Measurements from ENCODE around the gene COTL1. TPM values are rescaled to one million over a fixed set of nuclear protein-coding genes. Genes with fewer than 3 reads are reported as not detected.

Gene COTL1
- total and polyA plus RNA-seq, 9 of the 15 experiments (the other 6 are each of a cell fraction or from before 2014, with no cell fraction given), result 27.7 to 185 (median 72.5) TPM

DNA sequence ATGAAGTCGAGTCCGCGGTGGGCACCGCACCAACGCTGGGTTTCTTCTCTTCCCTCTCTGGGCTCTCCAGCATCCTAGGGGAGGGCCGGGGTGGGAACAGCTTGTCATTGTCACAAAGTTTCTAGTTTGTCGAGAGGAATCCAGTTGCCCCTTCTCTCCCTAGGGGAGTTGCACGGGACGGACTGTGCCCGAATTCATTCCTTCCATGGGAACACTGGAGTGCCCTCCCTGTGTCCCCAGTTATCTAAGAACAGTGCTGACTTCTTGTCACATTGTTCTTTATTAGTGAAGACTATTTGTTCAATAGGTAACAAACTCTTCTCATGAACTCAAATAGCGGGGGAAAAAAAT lies 31.6 kb upstream of the COTL1 start:
- in situ Hi-C loops (cut with MboI), result no loop called here
- H2AFZ ChIP-seq (ENCODE audit: low read depth, low read length), result no peak overlapping the region
- H3K4me1 ChIP-seq (replicated peaks in 1 of 2; ENCODE audit: control insufficient read depth in 2 of 2, insufficient read depth in 2 of 2, low read length in 2 of 2), result peaks cover 12 to 14% of the 10 kb centered on the region in 2 experiments; a peak in 4 of 5 replicates
- H3K4me3 ChIP-seq, result peak overlapping the region; percentile 68
- peak overlapping the region; percentile 77 to 93 for H3K9ac ChIP-seq (ENCODE audit: insufficient read depth in 1 of 2, low read depth in 2 of 2, low read length in 2 of 2)
- DNase-seq (ENCODE audit: extremely low read depth in 1 of 4, low spot score in 3 of 4) (no peak), ATAC-seq (no peak), FAIRE-seq (no peak)
- H3K27me3 ChIP-seq (ENCODE audit: control insufficient read depth in 2 of 2, insufficient read depth in 2 of 2, low read length in 2 of 2), result peaks cover 0 to 3% of the 10 kb centered on the region in 2 experiments; a peak in 1 of 5 replicates
- POLR2A ChIA-PET, result interaction anchor here (1.0 to 1.4 kb wide), 3 partner anchors 9 to 81 kb away, joined by 3 read pairs; no protein-coding TSS in a partner anchor
- intact Hi-C loops (cut with micrococcal nuclease), result no loop called here
- 74% methylated on average over 11 of the region's 11 CpGs for WGBS (ENCODE audit: insufficient coverage, low coverage, missing lambda C conversion rate)
- H3K79me2 ChIP-seq (ENCODE audit: control insufficient read depth, insufficient read depth, low read length), result peaks cover 14% of the 10 kb centered on the region
- H4K20me1 ChIP-seq (replicated peaks; ENCODE audit: control insufficient read depth, insufficient read depth, low read length), result 0 out of 2 replicates have a peak, but pooled peaks cover 7% of the 10 kb centered on the region
- no TSS peak for BruUV-seq (replicated peaks)
- H3K4me2 ChIP-seq (ENCODE audit: insufficient read depth, low read length), result peak overlapping the region; percentile 82
- no peaks in the 10 kb centered on the region for H3K9me1 ChIP-seq (ENCODE audit: control insufficient read depth, insufficient read depth, low read length)
- H3K9me3 ChIP-seq (replicated peaks; ENCODE audit: control insufficient read depth, insufficient read depth, low read depth, low read length), result no peaks in the 10 kb centered on the region
- CTCF ChIA-PET (ENCODE audit: low intra/inter-chr PET ratio), result no interaction called here
- H3K36me3 ChIP-seq (ENCODE audit: control insufficient read depth, insufficient read depth, low read length), result peaks cover 33% of the 10 kb centered on the region; the same call in 2 of the 3 replicates
- H3K27ac ChIP-seq (ENCODE audit: extremely low read depth, low read depth, low read length), result no peak overlapping the region
- no peak for TF ChIP-seq NR2F6 (CRISPR knock-in tag; IDR thresholded peaks at IDR 0.05)
- TF ChIP-seq, protein P1, sequence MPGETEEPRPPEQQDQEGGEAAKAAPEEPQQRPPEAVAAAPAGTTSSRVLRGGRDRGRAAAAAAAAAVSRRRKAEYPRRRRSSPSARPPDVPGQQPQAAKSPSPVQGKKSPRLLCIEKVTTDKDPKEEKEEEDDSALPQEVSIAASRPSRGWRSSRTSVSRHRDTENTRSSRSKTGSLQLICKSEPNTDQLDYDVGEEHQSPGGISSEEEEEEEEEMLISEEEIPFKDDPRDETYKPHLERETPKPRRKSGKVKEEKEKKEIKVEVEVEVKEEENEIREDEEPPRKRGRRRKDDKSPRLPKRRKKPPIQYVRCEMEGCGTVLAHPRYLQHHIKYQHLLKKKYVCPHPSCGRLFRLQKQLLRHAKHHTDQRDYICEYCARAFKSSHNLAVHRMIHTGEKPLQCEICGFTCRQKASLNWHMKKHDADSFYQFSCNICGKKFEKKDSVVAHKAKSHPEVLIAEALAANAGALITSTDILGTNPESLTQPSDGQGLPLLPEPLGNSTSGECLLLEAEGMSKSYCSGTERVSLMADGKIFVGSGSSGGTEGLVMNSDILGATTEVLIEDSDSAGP (CRISPR knock-in tag; IDR thresholded peaks at IDR 0.05), result 0 out of 2 replicates have a peak, but pooled peaks have one; percentile 2
- TF ChIP-seq TOE1 (IDR thresholded peaks at IDR 0.05; ENCODE audit: borderline replicate concordance), result no peak
- 0 out of 2 replicates have a peak, but pooled peaks have one; percentile 6 for TF ChIP-seq TOE1 (CRISPR knock-in tag; IDR thresholded peaks at IDR 0.05; ENCODE audit: borderline replicate concordance, low read depth)
- no peak for TF ChIP-seq NFIC (IDR thresholded peaks at IDR 0.05)
- no peak for TF ChIP-seq ZNF124 (CRISPR knock-in tag; IDR thresholded peaks at IDR 0.05)
- TF ChIP-seq POLR2AphosphoS2 (IDR thresholded peaks at IDR 0.05; ENCODE audit: low read length), result no peak; the same call in 1 of the 2 replicates
- TF ChIP-seq XRCC3 (IDR thresholded peaks at IDR 0.05), result no peak
- TF ChIP-seq, protein P2, sequence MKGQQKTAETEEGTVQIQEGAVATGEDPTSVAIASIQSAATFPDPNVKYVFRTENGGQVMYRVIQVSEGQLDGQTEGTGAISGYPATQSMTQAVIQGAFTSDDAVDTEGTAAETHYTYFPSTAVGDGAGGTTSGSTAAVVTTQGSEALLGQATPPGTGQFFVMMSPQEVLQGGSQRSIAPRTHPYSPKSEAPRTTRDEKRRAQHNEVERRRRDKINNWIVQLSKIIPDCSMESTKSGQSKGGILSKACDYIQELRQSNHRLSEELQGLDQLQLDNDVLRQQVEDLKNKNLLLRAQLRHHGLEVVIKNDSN (CRISPR knock-in tag; IDR thresholded peaks at IDR 0.05), result peak; percentile 41; the same call in 1 of the 2 replicates
- TF ChIP-seq STAT5A (IDR thresholded peaks at IDR 0.05; ENCODE audit: borderline replicate concordance, low read length), result no peak
- TF ChIP-seq, protein P3, sequence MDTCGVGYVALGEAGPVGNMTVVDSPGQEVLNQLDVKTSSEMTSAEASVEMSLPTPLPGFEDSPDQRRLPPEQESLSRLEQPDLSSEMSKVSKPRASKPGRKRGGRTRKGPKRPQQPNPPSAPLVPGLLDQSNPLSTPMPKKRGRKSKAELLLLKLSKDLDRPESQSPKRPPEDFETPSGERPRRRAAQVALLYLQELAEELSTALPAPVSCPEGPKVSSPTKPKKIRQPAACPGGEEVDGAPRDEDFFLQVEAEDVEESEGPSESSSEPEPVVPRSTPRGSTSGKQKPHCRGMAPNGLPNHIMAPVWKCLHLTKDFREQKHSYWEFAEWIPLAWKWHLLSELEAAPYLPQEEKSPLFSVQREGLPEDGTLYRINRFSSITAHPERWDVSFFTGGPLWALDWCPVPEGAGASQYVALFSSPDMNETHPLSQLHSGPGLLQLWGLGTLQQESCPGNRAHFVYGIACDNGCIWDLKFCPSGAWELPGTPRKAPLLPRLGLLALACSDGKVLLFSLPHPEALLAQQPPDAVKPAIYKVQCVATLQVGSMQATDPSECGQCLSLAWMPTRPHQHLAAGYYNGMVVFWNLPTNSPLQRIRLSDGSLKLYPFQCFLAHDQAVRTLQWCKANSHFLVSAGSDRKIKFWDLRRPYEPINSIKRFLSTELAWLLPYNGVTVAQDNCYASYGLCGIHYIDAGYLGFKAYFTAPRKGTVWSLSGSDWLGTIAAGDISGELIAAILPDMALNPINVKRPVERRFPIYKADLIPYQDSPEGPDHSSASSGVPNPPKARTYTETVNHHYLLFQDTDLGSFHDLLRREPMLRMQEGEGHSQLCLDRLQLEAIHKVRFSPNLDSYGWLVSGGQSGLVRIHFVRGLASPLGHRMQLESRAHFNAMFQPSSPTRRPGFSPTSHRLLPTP (IDR thresholded peaks at IDR 0.05; ENCODE audit: borderline replicate concordance, extremely low read depth, insufficient read length), result no peak
- TF ChIP-seq, protein P4, sequence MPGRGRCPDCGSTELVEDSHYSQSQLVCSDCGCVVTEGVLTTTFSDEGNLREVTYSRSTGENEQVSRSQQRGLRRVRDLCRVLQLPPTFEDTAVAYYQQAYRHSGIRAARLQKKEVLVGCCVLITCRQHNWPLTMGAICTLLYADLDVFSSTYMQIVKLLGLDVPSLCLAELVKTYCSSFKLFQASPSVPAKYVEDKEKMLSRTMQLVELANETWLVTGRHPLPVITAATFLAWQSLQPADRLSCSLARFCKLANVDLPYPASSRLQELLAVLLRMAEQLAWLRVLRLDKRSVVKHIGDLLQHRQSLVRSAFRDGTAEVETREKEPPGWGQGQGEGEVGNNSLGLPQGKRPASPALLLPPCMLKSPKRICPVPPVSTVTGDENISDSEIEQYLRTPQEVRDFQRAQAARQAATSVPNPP (IDR thresholded peaks at IDR 0.05; ENCODE audit: borderline replicate concordance, insufficient read depth, insufficient read length), result no peak
- TF ChIP-seq LCOR (CRISPR knock-in tag; IDR thresholded peaks at IDR 0.05), result no peak
- no peak for TF ChIP-seq ZNF23 (CRISPR knock-in tag; IDR thresholded peaks at IDR 0.05)
- TF ChIP-seq ZNF76 (CRISPR knock-in tag; IDR thresholded peaks at IDR 0.05; ENCODE audit: borderline replicate concordance), result no peak
- TF ChIP-seq MYC (IDR thresholded peaks at IDR 0.05; ENCODE audit: low read depth, low read length), result no peak
- 0 out of 2 replicates have a peak, but pooled peaks have one; percentile 13 for TF ChIP-seq MYC (CRISPR knock-in tag; IDR thresholded peaks at IDR 0.05; ENCODE audit: borderline replicate concordance, low read depth)

Measured in K562 (cell line).